ENCODE data around the gene TXLNA. TPM values are rescaled to one million over a fixed set of nuclear protein-coding genes. Genes with fewer than 3 reads are reported as not detected.

TXLNA gene
- total RNA-seq, 2 experiments from 2014 or later: 84.0 to 84.4 TPM

DNA sequence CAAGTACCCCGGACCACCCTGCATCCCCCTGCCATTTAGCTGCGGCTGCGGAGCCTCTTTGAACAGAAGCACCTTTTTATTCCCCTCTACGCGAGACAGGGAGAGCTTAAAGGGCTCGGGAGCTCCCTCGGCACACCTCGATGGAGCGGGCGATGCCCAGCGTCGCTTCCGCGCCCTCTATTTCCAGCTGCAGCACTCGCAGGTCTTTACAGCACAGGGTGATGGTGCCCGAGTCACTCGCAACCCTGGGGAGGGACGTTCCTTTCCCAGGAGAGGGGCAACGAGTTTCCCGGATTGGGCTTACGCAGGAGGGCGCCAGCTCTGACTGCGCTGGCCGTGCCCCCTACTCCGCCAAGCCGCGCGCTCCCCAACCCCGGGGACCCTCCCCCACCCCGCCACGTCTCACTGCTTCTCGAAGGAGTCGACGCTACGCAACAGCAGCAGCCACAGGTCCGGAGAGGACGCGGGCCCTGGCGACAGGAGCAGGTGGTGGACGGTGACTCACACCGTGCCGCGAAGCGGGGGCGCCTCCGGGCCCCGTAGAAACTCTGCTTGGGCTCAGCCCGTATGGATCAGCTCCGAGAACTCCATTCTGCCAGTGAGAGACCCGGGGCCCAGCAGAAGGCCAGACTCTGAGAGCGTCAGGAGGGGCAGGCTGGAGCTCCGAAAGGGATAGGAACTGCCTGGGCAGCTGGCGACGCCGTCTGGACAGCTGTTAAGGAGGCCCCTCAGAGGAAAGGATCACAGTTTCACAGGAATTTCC lies 61.7 kb downstream of the TXLNA start:
- no peaks in the 10 kb centered on the region for H3K36me3 Mint-ChIP-seq
- no peaks in the 10 kb centered on the region for H3K27me3 Mint-ChIP-seq
- H3K4me3 Mint-ChIP-seq: peak overlapping the region; percentile 81
- DNase-seq: no peak
- H3K27ac Mint-ChIP-seq: peak overlapping the region; percentile 67
- no peaks in the 10 kb centered on the region for H3K9me3 Mint-ChIP-seq
- peaks cover 16% of the 10 kb centered on the region for H3K4me1 Mint-ChIP-seq

DNA sequence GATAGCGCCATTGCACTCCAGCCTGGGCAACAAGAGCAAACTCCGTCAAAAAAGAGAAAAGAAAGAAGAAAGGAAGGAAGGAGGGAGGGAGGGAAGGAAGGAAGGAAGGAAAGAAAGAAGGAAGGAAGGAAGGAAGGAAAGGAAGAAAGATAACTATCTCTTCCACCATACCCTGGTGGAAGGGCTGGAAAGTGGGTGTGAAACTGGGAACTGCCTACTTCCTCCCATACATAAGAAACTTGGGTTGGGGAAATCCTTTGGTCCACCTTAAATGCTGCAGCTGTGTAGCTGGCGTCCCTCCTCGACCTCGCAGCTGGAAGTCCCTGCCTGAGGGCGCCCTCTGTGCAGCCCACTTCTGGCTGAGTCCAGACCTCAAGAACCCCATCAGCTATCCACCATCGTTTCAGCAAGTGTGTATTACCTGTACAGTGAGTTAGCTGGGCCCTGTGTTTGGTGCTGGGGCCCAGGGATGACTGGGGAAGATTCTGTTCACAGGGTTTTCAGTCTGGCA lies 62.9 kb downstream of the TXLNA start:
- no peaks in the 10 kb centered on the region for H3K27me3 Mint-ChIP-seq
- no peak for DNase-seq
- H3K4me1 Mint-ChIP-seq: peaks cover 27% of the 10 kb centered on the region
- H3K9me3 Mint-ChIP-seq: no peaks in the 10 kb centered on the region
- peak overlapping the region; percentile 16 for H3K27ac Mint-ChIP-seq
- no peak overlapping the region for H3K4me3 Mint-ChIP-seq
- no peaks in the 10 kb centered on the region for H3K36me3 Mint-ChIP-seq

DNA sequence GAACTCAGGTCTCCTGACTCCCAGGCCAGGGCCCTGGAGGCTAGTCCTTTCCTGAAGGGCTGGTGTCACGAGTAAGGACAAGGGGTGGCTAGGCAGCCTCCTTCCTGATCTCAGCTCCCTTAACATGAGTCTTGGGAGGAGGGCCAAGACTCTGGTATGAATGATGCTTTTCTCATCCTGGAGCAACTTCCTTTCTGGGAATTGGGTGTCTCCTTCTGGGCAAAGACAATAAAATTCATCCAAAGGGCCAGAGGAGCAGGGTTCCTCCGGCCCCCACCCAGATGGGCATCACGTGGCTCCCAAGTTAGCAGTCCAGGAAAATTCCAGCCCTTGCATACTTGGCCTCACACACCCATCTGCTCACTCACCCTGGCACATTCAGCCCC lies 67.4 kb downstream of the TXLNA start, which contains the start of gene FAM167B:
FAM167B (plus strand) TSS at position 335 of the 386 bp plus-strand sequence. CDS start 200 bp downstream, outside the sequence.
- H3K27ac Mint-ChIP-seq: peak within 1 kb of the TSS; percentile 92
- peak within 1 kb of the TSS; percentile 36 for H3K4me3 Mint-ChIP-seq
- peaks cover 50% of the 10 kb centered on the region for H3K4me1 Mint-ChIP-seq
- no peaks in the 10 kb centered on the region for H3K27me3 Mint-ChIP-seq
- H3K36me3 Mint-ChIP-seq: peaks cover 8% of the 10 kb centered on the region
- no peak for DNase-seq
- H3K9me3 Mint-ChIP-seq: no peaks in the 10 kb centered on the region

DNA sequence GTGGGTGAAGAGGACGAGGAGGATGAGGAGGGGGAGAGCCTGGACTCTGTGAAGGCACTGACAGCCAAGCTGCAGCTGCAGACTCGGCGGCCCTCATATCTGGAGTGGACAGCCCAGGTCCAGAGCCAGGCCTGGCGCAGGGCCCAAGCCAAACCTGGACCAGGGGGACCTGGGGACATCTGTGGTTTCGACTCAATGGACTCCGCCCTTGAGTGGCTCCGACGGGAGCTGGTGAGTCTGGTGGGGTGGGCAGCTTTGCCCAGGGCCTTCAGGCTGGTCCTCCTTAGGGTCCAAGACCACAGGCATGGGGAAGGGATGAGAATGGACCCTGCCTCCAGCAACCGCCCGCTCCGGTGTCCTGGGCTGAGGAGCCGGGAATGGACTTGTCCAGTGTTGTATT lies 68.0 kb downstream of the TXLNA start:
- Mint-ChIP-seq H3K27me3 (no peaks in the 10 kb centered on the region), H3K27ac (peak overlapping the region; percentile 92), H3K9me3 (no peaks in the 10 kb centered on the region), H3K36me3 (peaks cover 14% of the 10 kb centered on the region), H3K4me3 (no peak overlapping the region), H3K4me1 (peaks cover 47% of the 10 kb centered on the region)
- DNase-seq: no peak

Other genes with a start within 250 kb of the TXLNA start
- 100 to 1,000 TPM; 342 to 357 TPM for gene PTP4A2, start 241.3 kb upstream of the TXLNA start, total RNA-seq
- 100 to 1,000 TPM; 221 to 222 TPM for gene KHDRBS1, start 165.8 kb upstream of the TXLNA start, total RNA-seq
- 10 to 100 TPM; 24.0 to 25.2 TPM for gene TMEM39B, start 106.7 kb upstream of the TXLNA start, total RNA-seq
- gene KPNA6, start 71.6 kb upstream of the TXLNA start, total RNA-seq: 10 to 100 TPM; 85.3 to 88.3 TPM
- 10 to 100 TPM; 29.0 to 29.1 TPM for gene CCDC28B, start 20.9 kb downstream of the TXLNA start, total RNA-seq
- gene IQCC, start 26.0 kb downstream of the TXLNA start, total RNA-seq: 1 to 10 TPM; 4.8 to 5.0 TPM
- not detected for gene DCDC2B, start 29.4 kb downstream of the TXLNA start, total RNA-seq
- gene TMEM234, start 42.7 kb downstream of the TXLNA start, total RNA-seq: 1 to 10 TPM; 5.7 to 6.5 TPM
- 100 to 1,000 TPM; 366 to 389 TPM for gene EIF3I, start 42.7 kb downstream of the TXLNA start, total RNA-seq
- under 1 TPM in 1 of 2 experiments, not detected in 1; 0.32 TPM for gene FAM167B, start 67.5 kb downstream of the TXLNA start, total RNA-seq
- gene LCK, start 71.6 kb downstream of the TXLNA start, total RNA-seq: 100 to 1,000 TPM; 285 to 286 TPM
- gene HDAC1, start 112.4 kb downstream of the TXLNA start, total RNA-seq: 100 to 1,000 TPM; 142 to 149 TPM
- 10 to 100 TPM; 26.4 to 26.7 TPM for gene MARCKSL1, start 156.6 kb downstream of the TXLNA start, total RNA-seq
- 1 to 10 TPM; 2.8 to 3.6 TPM for gene FAM229A, start 182.8 kb downstream of the TXLNA start, total RNA-seq
- gene TSSK3, start 182.9 kb downstream of the TXLNA start, total RNA-seq: under 1 TPM; 0.48 to 0.60 TPM
- 10 to 100 TPM; 26.5 to 31.2 TPM for gene BSDC1, start 214.8 kb downstream of the TXLNA start, total RNA-seq

Data from activated naive CD8-positive, alpha-beta T cell treated with anti-CD3 and anti-CD28 coated beads for 36 hours (primary cell).